Kidney tubule cell (primary cell): ENCODE results near the gene KPNA1.
A peak's percentile ranks its signal among the peaks of the same experiment; 100 is the strongest.

Source experiments
- DNase-seq: peaks from one replicate; pipeline ENCODE4 v3.0.0-alpha.2; 2018; ENCODE audit warnings: low spot score

The KPNA1 gene

DNA sequence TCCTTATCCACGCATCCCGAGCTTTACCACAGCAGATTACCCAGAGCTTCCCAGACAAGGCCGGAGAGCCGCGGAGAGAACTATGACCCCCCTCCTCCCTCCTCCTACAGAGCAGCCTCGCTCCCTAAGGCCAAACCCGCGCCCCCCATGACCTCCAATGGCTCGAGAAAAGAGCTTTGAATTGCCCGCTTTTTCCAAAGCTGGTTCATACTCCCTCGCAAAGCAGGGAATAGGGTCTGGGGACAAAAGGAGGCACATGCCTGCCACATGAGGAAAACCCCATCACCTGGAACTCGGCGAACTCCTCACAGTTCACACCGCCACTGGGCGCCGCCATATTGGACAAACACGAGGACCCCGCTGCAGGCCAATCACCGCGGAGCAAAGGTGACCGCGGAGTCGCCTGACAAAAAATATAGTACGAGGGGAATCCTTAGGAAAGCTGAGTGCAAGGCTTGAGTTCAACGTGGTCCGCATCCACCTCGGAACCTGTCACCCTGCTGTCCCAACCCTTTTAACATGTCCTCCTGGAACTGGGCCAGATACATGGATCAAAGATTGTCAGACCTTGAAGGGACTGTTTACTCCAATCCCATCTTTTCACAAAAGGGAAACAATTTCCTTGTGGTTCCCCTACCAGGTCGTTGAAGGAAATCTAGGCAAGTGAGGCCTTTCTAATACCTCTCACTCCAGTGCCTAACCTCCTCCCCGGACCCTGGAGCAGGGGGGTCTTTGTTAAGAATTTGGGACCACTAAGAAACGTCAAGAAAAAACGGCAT, 131.7 kb downstream of the KPNA1 start, which contains the start of gene MIX23:
TSS of gene MIX23 (minus strand) at position 344 of the 779 bp plus-strand sequence. CDS start at position 337, 7 bp downstream.
- peak; percentile 91 for DNase-seq

DNA sequence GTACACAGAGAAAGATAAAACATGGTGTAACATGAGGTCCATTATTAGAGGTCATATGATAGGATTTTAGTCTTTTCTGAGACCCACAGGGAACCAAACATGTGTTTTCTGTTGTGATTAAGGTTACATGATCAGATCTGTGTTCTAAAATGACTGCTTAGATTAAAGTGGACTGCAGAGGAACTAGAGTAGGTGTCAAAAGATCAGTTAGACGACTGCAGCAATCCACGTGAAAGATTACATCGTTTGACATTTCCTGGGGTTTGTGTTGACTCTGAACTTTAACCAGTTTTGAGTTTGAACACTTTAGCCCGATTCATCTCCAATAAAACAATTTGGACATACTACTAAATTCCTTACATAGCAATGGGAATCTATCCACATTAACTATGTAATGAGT, 136.8 kb downstream of the KPNA1 start:
- no peak for DNase-seq

GRCh38 chr3:122374034-122374433, 140.7 kb downstream of the KPNA1 start:
- no peak for DNase-seq
